ENCODE measurements around the gene GALNT6.
A peak's percentile ranks its signal among the peaks of the same experiment; 100 is the strongest.
"Not testable (repeated sequence)": the region's sequence is repeated elsewhere in the genome, so short reads cannot be mapped to it uniquely, and the experiment has no call there.

The GALNT6 gene

DNA sequence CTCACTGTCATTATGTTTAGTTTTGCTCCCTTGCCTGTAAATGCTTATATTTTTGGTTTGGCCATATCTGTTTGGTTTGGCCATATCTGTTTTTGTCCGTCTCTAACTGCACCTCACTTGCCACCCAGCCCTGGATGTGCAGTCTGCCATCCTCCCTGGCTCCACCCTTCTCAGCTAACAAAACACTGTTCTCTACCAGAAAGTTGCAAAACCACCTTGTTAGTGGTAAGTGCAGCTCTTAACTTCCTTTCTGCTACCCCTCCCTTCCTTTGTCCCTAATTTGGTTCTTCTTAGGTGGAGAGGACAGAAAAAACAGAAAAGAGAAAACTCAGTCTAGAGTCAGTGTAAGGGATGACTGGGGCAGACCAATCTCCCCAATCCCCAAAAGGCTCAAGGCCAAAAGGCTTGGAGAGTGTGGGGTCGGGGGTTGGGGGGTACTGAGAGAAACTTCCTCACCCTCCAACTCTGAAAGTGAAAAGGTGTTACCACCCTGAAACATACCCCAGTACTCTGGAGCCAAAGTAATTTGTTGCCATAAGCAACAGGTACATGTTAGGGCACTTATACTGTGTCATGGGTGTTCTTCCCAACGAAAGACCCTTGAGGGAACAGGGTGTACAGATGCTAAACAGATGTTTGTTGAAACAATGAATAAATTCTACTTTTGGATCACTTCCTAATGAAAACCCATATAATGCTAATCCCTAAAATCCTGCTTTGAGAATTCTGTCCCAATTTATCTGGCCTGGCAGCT is 72.2 kb downstream of the GALNT6 start:
- Histone ChIP-seq H3K27me3 (replicated peaks) (no peaks in the 10 kb centered on the region), H3K27ac (no peak overlapping the region), H3K36me3 (replicated peaks) (no peaks in the 10 kb centered on the region), H3K4me3 (ENCODE audit: low read depth, low read length) (no peak overlapping the region)
- DNase-seq, result no peak
- in situ Hi-C loops (cut with HindIII; ENCODE audit: low pct_ligation_motif_present, low sequenced_read_pairs), result no loop called here
- TF ChIP-seq, protein P1, sequence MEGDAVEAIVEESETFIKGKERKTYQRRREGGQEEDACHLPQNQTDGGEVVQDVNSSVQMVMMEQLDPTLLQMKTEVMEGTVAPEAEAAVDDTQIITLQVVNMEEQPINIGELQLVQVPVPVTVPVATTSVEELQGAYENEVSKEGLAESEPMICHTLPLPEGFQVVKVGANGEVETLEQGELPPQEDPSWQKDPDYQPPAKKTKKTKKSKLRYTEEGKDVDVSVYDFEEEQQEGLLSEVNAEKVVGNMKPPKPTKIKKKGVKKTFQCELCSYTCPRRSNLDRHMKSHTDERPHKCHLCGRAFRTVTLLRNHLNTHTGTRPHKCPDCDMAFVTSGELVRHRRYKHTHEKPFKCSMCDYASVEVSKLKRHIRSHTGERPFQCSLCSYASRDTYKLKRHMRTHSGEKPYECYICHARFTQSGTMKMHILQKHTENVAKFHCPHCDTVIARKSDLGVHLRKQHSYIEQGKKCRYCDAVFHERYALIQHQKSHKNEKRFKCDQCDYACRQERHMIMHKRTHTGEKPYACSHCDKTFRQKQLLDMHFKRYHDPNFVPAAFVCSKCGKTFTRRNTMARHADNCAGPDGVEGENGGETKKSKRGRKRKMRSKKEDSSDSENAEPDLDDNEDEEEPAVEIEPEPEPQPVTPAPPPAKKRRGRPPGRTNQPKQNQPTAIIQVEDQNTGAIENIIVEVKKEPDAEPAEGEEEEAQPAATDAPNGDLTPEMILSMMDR (IDR thresholded peaks at IDR 0.05; ENCODE audit: low read depth, low read length, missing control alignments), result no peak

DNA sequence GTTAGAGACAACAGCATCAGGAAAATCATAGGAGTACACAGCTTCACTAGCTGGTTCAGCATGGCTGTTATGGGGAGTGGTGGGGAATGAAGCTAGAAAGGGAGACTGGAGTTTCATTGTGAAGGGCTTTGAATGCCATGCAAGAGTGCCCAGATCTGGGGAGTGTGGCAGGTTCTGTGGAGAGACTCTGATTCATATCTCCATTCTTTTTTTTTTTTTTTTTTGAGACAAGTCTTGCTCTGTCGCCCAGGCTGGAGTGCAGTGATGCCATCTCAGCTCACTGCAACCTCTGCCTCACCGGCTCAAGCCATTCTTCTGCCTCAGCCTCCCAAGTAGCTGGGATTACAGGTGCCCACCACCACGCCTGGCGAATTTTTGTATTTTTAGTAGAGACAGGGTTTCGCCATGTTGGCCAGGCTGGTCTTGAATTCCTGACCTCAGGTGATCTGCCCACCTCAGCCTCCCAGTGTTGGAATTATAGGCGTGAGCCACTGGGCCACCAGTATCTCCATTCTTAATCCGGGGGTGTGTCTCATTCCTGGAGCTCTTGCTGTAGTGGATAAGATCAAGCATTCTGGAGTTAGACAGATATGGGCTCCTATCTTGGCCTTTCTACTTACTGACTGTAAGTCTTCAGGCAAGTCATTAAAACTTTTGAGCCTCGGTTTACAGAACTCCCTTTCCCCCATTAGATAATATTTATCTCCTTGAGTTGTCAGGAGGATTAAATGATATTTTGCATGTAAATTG is 73.0 kb downstream of the GALNT6 start:
- H3K27ac ChIP-seq; DNase-seq; H3K36me3 ChIP-seq (replicated peaks); in situ Hi-C loops (cut with HindIII; ENCODE audit: low pct_ligation_motif_present, low sequenced_read_pairs); H3K4me3 ChIP-seq (ENCODE audit: low read depth, low read length); H3K27me3 ChIP-seq (replicated peaks): not testable (repeated sequence)

DNA sequence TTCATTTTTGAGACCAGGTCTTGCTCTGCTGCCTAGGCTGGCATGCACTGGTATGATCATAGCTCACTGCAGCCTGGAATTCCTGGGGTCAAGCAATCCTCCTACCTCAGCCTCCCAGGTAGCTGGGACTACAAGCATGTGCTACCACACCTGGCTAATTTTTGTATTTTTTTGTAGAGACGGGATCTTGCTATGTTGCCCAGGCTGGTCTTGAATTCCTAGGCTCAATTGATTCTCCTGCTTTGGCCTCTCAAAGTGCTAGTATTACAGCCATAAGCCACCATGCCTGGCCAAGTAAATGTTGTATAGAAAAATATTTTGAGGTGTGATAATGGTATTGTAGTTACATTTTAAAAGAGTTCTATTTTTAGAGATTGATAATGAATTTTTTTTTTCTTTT is 79.8 kb downstream of the GALNT6 start:
- in situ Hi-C loops (cut with HindIII; ENCODE audit: low pct_ligation_motif_present, low sequenced_read_pairs), result no loop called here

DNA sequence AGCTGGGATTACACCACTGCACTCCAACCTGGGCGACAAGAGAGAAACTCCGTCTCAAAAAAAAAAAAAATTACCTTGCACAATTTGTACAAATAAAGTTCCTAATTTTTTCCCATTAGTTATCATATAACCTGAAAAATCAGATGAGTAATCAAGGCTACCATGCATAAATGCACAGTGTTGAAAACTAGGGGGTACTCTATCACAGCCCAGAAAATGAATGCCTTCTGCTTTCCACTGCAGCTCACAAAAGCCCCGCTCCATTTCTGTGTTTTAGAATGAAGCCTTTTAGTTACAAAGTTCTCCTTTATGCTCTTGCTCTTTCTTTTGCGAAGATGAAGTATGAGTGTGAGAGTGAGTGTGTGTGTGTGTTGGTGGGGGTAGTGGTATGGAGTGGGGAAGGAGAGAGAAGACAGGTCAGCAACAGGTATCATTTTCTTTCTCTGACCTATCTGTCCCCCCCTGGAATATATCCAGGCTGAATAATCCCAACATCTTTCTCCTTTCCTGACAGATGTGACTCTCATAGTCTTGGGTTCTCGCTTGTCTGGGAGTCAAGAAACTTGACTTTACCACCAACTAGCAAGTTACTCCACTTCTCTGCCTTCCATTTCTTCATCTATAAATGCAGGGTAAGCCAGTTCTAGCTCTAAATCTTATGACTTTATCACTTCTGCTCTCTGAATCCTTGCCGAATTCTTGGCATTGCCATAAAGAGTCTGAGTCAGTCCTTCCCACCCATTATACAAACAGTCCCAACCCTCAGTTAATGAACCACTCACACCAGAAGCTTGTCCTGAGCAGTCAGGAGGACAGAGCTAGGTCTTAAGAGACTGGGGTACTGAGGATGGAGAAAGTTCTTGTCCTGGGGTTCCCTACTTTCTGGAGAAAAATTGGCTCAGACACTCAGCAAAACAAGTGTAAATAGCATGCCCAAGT is 83.3 kb downstream of the GALNT6 start:
- in situ Hi-C loops (cut with HindIII; ENCODE audit: low pct_ligation_motif_present, low sequenced_read_pairs), result no loop called here
- Histone ChIP-seq H3K27me3 (replicated peaks) (no peaks in the 10 kb centered on the region), H3K36me3 (replicated peaks) (no peaks in the 10 kb centered on the region), H3K4me3 (ENCODE audit: low read depth, low read length) (no peak overlapping the region), H3K27ac (no peak overlapping the region)
- DNase-seq, result peak; percentile 77
- TF ChIP-seq, protein P1 (IDR thresholded peaks at IDR 0.05; ENCODE audit: low read depth, low read length, missing control alignments), result no peak

More for the DNA sequence above, 79.8 kb downstream of the GALNT6 start:
- Histone ChIP-seq H3K4me3 (ENCODE audit: low read depth, low read length) (no peak overlapping the region), H3K27me3 (replicated peaks) (no peaks in the 10 kb centered on the region), H3K27ac (no peak overlapping the region), H3K36me3 (replicated peaks) (no peaks in the 10 kb centered on the region)
- TF ChIP-seq, protein P1 (IDR thresholded peaks at IDR 0.05; ENCODE audit: low read depth, low read length, missing control alignments), result no peak
- no peak for DNase-seq

DNA sequence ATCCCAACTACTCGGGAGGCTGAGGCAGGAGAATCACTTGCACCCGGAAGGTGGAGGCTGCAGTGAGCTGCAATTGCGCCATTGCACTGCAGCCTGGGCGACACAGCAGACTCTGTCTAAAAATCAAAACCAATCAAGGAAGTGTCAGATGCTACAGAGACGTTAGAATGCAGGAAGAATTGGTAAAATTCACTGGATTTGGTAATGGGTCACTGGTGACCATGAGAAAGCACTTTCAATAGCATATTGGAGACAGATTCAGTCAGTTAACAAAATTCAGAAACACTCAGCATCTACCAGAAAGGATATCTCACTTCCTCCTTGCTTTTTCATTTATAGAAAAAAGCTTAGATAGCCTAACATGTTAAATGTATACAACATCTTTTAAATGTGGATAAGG is 84.7 kb downstream of the GALNT6 start:
- DNase-seq, result no peak
- in situ Hi-C loops (cut with HindIII; ENCODE audit: low pct_ligation_motif_present, low sequenced_read_pairs), result no loop called here
- Histone ChIP-seq H3K27me3 (replicated peaks) (no peaks in the 10 kb centered on the region), H3K36me3 (replicated peaks) (no peaks in the 10 kb centered on the region), H3K4me3 (ENCODE audit: low read depth, low read length) (no peak overlapping the region), H3K27ac (no peak overlapping the region)
- TF ChIP-seq, protein P1 (IDR thresholded peaks at IDR 0.05; ENCODE audit: low read depth, low read length, missing control alignments), result no peak

All from brain microvascular endothelial cell (primary cell).